ENCODE data around the gene FBLN1. TPM values are rescaled to one million over a fixed set of nuclear protein-coding genes. Genes with fewer than 3 reads are reported as not detected.

The FBLN1 gene
- total RNA-seq, 1 experiment from 2014 or later = 23.4 TPM

GRCh38 chr22:45547731-45548130, 45.0 kb downstream of the FBLN1 start:
- no TSS peak for BruUV-seq (replicated peaks)
- Histone ChIP-seq H3K4me1 (ENCODE audit: control insufficient read depth in 1 of 2, insufficient read depth in 2 of 2, low read length in 2 of 2) (peaks cover 9 to 22% of the 10 kb centered on the region in 2 experiments; a peak in 3 of 4 replicates), H3K79me2 (ENCODE audit: insufficient read depth, low read length) (no peaks in the 10 kb centered on the region), H3K27me3 (ENCODE audit: insufficient read depth, low read length) (no peaks in the 10 kb centered on the region), H3K9ac (ENCODE audit: low read length) (no peak overlapping the region), H3K9me3 (ENCODE audit: control insufficient read depth in 1 of 2, insufficient read depth in 1 of 2, low read depth in 1 of 2, low read length in 2 of 2) (no peaks in the 10 kb centered on the region), H3K4me2 (ENCODE audit: low read length) (no peak overlapping the region), H4K20me1 (ENCODE audit: insufficient read depth) (no peaks in the 10 kb centered on the region), H3K4me3 (replicated peaks in 1 of 2; ENCODE audit: low read depth in 1 of 2, low read length in 2 of 2) (no peak overlapping the region), H2AFZ (ENCODE audit: low read depth, low read length, poor library complexity, severe bottlenecking) (no peak overlapping the region), H3K27ac (ENCODE audit: low read depth, low read length) (no peak overlapping the region), H3K36me3 (ENCODE audit: control insufficient read depth in 1 of 2, insufficient read depth in 2 of 2, low read length in 2 of 2) (no peaks in the 10 kb centered on the region), H3K9me2 (ENCODE audit: insufficient read depth) (no peaks in the 10 kb centered on the region)
- ATAC-seq (no peak), DNase-seq (ENCODE audit: low read depth, low spot score) (no peak)
- POLR2A ChIA-PET = no interaction called here
- CTCF ChIA-PET = no interaction called here
- RAD21 ChIA-PET (ENCODE audit: low non-redundant PET in 1 of 2, low total read pairs in 2 of 2, uncharacterized antibody in 2 of 2, unreplicated experiment in 2 of 2) = no interaction called here
- no peak for TF ChIP-seq ATF3 (IDR thresholded peaks at IDR 0.05)
- no peak for TF ChIP-seq EZH2phosphoT487 (IDR thresholded peaks at IDR 0.05; ENCODE audit: borderline replicate concordance)
- TF ChIP-seq ELF1 (IDR thresholded peaks at IDR 0.05; ENCODE audit: borderline replicate concordance, low read depth) = no peak
- no peak for TF ChIP-seq CTCF (IDR thresholded peaks at IDR 0.05 in 2 of 3, conservative IDR thresholded peaks at IDR 0.05 in 1 of 3; ENCODE audit: borderline replicate concordance in 1 of 3, insufficient read depth in 1 of 3, low read depth in 2 of 3, low read length in 2 of 3)
- no peak for TF ChIP-seq REST (IDR thresholded peaks at IDR 0.05; ENCODE audit: low read depth)
- no peak for TF ChIP-seq EZH2 (IDR thresholded peaks at IDR 0.05)
- TF ChIP-seq ZFX (IDR thresholded peaks at IDR 0.05) = no peak
- no peak for TF ChIP-seq ZBTB33 (IDR thresholded peaks at IDR 0.05; ENCODE audit: extremely low read depth, insufficient replicate concordance, low read length)
- TF ChIP-seq CBX3 (IDR thresholded peaks at IDR 0.05; ENCODE audit: low read depth) = no peak
- TF ChIP-seq EGR1 (IDR thresholded peaks at IDR 0.05; ENCODE audit: low read depth) = no peak
- TF ChIP-seq YY1 (IDR thresholded peaks at IDR 0.05; ENCODE audit: extremely low read depth, insufficient replicate concordance, low read depth, low read length) = no peak
- TF ChIP-seq FOSL1 (IDR thresholded peaks at IDR 0.05; ENCODE audit: low read depth) = no peak
- intact Hi-C loops (cut with micrococcal nuclease) = no loop called here

Measured in HCT116 (cell line).